ENCODE measurements around the gene TATDN2. TPM values are rescaled to one million over a fixed set of nuclear protein-coding genes. Genes with fewer than 3 reads are reported as not detected.

The TATDN2 gene
- total and polyA plus RNA-seq, 2 experiments from 2014 or later: 4.6 to 8.4 TPM

DNA sequence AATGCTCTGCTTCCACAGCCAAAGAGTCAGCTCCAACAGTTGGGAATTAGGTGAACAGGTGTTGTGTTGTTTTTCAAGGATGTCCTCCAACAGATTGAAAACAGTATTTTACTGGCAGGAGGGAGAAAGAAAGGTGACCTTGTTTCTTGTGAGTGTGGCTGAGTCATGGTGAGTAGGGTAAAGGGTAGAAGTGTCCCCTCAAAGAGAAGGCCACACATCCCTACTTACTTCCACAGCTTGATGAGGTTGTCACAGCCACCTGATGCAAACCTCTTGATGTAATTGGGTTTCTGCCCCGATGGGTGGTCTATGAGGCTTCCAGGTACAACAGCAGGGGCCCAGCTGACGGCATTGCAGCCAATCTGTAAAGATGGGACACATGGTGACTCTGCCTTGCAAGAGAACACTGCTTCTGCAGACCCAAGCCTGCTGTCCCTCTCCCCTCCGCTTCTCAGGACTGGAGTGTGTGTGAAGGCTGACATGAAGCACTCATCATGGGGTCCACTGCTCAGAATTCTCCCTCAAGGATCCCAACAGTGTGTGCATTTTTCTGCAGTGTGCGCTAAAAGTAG lies 57.2 kb downstream of the TATDN2 start:
- no peak overlapping the region for H3K27ac ChIP-seq
- DNase-seq: no peak
- in situ Hi-C loops (cut with MboI): no loop called here
- H3K4me1 ChIP-seq (ENCODE audit: insufficient read depth): peaks cover 8% of the 10 kb centered on the region
- peaks cover 30% of the 10 kb centered on the region for H3K79me2 ChIP-seq (ENCODE audit: insufficient read depth)
- H3K9ac ChIP-seq: no peak overlapping the region
- H2AFZ ChIP-seq: no peak overlapping the region
- peaks cover 76% of the 10 kb centered on the region for H3F3A ChIP-seq (ENCODE audit: insufficient read depth)
- H3K27me3 ChIP-seq (replicated peaks; ENCODE audit: insufficient read depth): no peaks in the 10 kb centered on the region
- WGBS, 2 experiments (ENCODE audit: low coverage in 1 of 2, low lambda C conversion rate in 2 of 2, missing lambda C conversion rate in 2 of 2): 91% methylated on average over 4 of the region's 4 CpGs
- H3K36me3 ChIP-seq (ENCODE audit: low read depth): peaks cover 70% of the 10 kb centered on the region
- H3K9me2 ChIP-seq (ENCODE audit: insufficient read depth): no peaks in the 10 kb centered on the region
- H3K4me3 ChIP-seq: no peak overlapping the region
- TF ChIP-seq EZH2 (IDR thresholded peaks at IDR 0.05; ENCODE audit: insufficient read depth, poor library complexity, severe bottlenecking) (no peak), EZH2phosphoT487 (IDR thresholded peaks at IDR 0.05; ENCODE audit: insufficient read depth, low read depth) (no peak)
- 0 out of 2 replicates have a peak, but pooled peaks cover 11% of the 10 kb centered on the region for H4K20me1 ChIP-seq (ENCODE audit: insufficient read depth)
- H3K9me3 ChIP-seq (ENCODE audit: low read depth): no peaks in the 10 kb centered on the region
- no peak overlapping the region for H3K4me2 ChIP-seq (ENCODE audit: unreplicated experiment)

- Histone ChIP-seq H3K27ac (no peak overlapping the region), H3K9me3 (ENCODE audit: low read depth) (no peaks in the 10 kb centered on the region), H3K36me3 (ENCODE audit: low read depth) (peaks cover 76% of the 10 kb centered on the region), H3K9ac (no peak overlapping the region), H4K20me1 (ENCODE audit: insufficient read depth) (0 out of 2 replicates have a peak, but pooled peaks cover 11% of the 10 kb centered on the region), H2AFZ (no peak overlapping the region), H3K79me2 (ENCODE audit: insufficient read depth) (peaks cover 30% of the 10 kb centered on the region), H3K4me2 (ENCODE audit: unreplicated experiment) (no peak overlapping the region), H3K4me1 (ENCODE audit: insufficient read depth) (peaks cover 15% of the 10 kb centered on the region), H3F3A (ENCODE audit: insufficient read depth) (peaks cover 77% of the 10 kb centered on the region), H3K9me2 (ENCODE audit: insufficient read depth) (no peaks in the 10 kb centered on the region), H3K27me3 (replicated peaks; ENCODE audit: insufficient read depth) (no peaks in the 10 kb centered on the region), H3K4me3 (no peak overlapping the region)
- 69 to 74% methylated on average over 3 of the region's 3 CpGs for WGBS, 2 experiments (ENCODE audit: low coverage in 1 of 2, low lambda C conversion rate in 2 of 2, missing lambda C conversion rate in 2 of 2)
- in situ Hi-C loops (cut with MboI): no loop called here
- no peak for TF ChIP-seq EZH2 (IDR thresholded peaks at IDR 0.05; ENCODE audit: insufficient read depth, poor library complexity, severe bottlenecking)
- no peak for TF ChIP-seq EZH2phosphoT487 (IDR thresholded peaks at IDR 0.05; ENCODE audit: insufficient read depth, low read depth)
- DNase-seq: no peak
Observed at GRCh38 chr3:10306156-10306555, 57.9 kb downstream of the TATDN2 start.

- 83 to 84% methylated on average over 5 to 7 of the region's 7 CpGs for WGBS, 2 experiments (ENCODE audit: low coverage in 1 of 2, low lambda C conversion rate in 2 of 2, missing lambda C conversion rate in 2 of 2)
Observed at GRCh38 chr3:10308678-10309077, 60.4 kb downstream of the TATDN2 start.

GRCh38 chr3:10309736-10310135 lies 61.5 kb downstream of the TATDN2 start:
- in situ Hi-C loops (cut with MboI): no loop called here
- H3F3A ChIP-seq (ENCODE audit: insufficient read depth): peaks cover 75% of the 10 kb centered on the region
- 51 to 57% methylated on average over 4 of the region's 4 CpGs for WGBS, 2 experiments (ENCODE audit: low coverage in 1 of 2, low lambda C conversion rate in 2 of 2, missing lambda C conversion rate in 2 of 2)
- H3K9ac ChIP-seq: no peak overlapping the region
- H3K4me3 ChIP-seq: no peak overlapping the region
- H3K27me3 ChIP-seq (replicated peaks; ENCODE audit: insufficient read depth): no peaks in the 10 kb centered on the region
- no peaks in the 10 kb centered on the region for H3K9me2 ChIP-seq (ENCODE audit: insufficient read depth)
- no peak overlapping the region for H3K4me2 ChIP-seq (ENCODE audit: unreplicated experiment)
- DNase-seq: no peak
- H3K79me2 ChIP-seq (ENCODE audit: insufficient read depth): peaks cover 66% of the 10 kb centered on the region
- peaks cover 11% of the 10 kb centered on the region; the same call in 1 of the 2 replicates for H4K20me1 ChIP-seq (ENCODE audit: insufficient read depth)
- peaks cover 18% of the 10 kb centered on the region for H3K4me1 ChIP-seq (ENCODE audit: insufficient read depth)
- TF ChIP-seq EZH2phosphoT487 (IDR thresholded peaks at IDR 0.05; ENCODE audit: insufficient read depth, low read depth) (no peak), EZH2 (IDR thresholded peaks at IDR 0.05; ENCODE audit: insufficient read depth, poor library complexity, severe bottlenecking) (no peak)
- H2AFZ ChIP-seq: no peak overlapping the region
- peak overlapping the region; percentile 27; the same call in 1 of the 2 replicates for H3K27ac ChIP-seq
- peaks cover 89% of the 10 kb centered on the region for H3K36me3 ChIP-seq (ENCODE audit: low read depth)
- H3K9me3 ChIP-seq (ENCODE audit: low read depth): no peaks in the 10 kb centered on the region

More at GRCh38 chr3:10308678-10309077, 60.4 kb downstream of the TATDN2 start:
- in situ Hi-C loops (cut with MboI): no loop called here
- DNase-seq: no peak
- no peak for TF ChIP-seq EZH2 (IDR thresholded peaks at IDR 0.05; ENCODE audit: insufficient read depth, poor library complexity, severe bottlenecking)
- no peak for TF ChIP-seq EZH2phosphoT487 (IDR thresholded peaks at IDR 0.05; ENCODE audit: insufficient read depth, low read depth)
- Histone ChIP-seq H2AFZ (no peak overlapping the region), H3K9me3 (ENCODE audit: low read depth) (no peaks in the 10 kb centered on the region), H3K4me3 (no peak overlapping the region), H3K27ac (no peak overlapping the region), H3K79me2 (ENCODE audit: insufficient read depth) (peaks cover 55% of the 10 kb centered on the region), H4K20me1 (ENCODE audit: insufficient read depth) (0 out of 2 replicates have a peak, but pooled peaks cover 11% of the 10 kb centered on the region), H3K36me3 (ENCODE audit: low read depth) (peaks cover 86% of the 10 kb centered on the region), H3K4me2 (ENCODE audit: unreplicated experiment) (no peak overlapping the region), H3K9me2 (ENCODE audit: insufficient read depth) (no peaks in the 10 kb centered on the region), H3K27me3 (replicated peaks; ENCODE audit: insufficient read depth) (no peaks in the 10 kb centered on the region), H3K9ac (no peak overlapping the region), H3K4me1 (ENCODE audit: insufficient read depth) (peaks cover 18% of the 10 kb centered on the region), H3F3A (ENCODE audit: insufficient read depth) (peaks cover 75% of the 10 kb centered on the region)

Measured in GM23248 (cell line).